HG03139 (cell line): Measurements from ENCODE around the gene SLC12A7.

Source experiments
- ATAC-seq: cut with Tn5 transposase; IDR thresholded peaks from one replicate; pipeline ENCODE4 v1.9.1; 2021; ENCODE audit not compliant: unreplicated experiment

The SLC12A7 gene

GRCh38 chr5:1038417-1039209 is 73.2 kb downstream of the SLC12A7 start:
- ATAC-seq, result no peak

GRCh38 chr5:1037671-1038416 is 74.0 kb downstream of the SLC12A7 start:
- ATAC-seq, result no peak

GRCh38 chr5:1037123-1037670 is 74.7 kb downstream of the SLC12A7 start:
- no peak for ATAC-seq

GRCh38 chr5:1036504-1037122 is 75.2 kb downstream of the SLC12A7 start:
- no peak for ATAC-seq

GRCh38 chr5:1035421-1036405 is 76.2 kb downstream of the SLC12A7 start:
- no peak for ATAC-seq

GRCh38 chr5:1034986-1035385 is 76.9 kb downstream of the SLC12A7 start:
- no peak for ATAC-seq

GRCh38 chr5:1034421-1034905 is 77.4 kb downstream of the SLC12A7 start:
- ATAC-seq, result no peak

GRCh38 chr5:1033606-1034420 is 78.0 kb downstream of the SLC12A7 start:
- ATAC-seq, result no peak

- no peak for ATAC-seq
Observed at GRCh38 chr5:1033178-1033577, 78.7 kb downstream of the SLC12A7 start.

- no peak for ATAC-seq
Observed at GRCh38 chr5:1032551-1033027, 79.3 kb downstream of the SLC12A7 start.

- no peak for ATAC-seq
Observed at GRCh38 chr5:1032011-1032410, 79.9 kb downstream of the SLC12A7 start.

- no peak for ATAC-seq
Observed at GRCh38 chr5:1031306-1031959, 80.4 kb downstream of the SLC12A7 start.

- ATAC-seq, result no peak
Observed at GRCh38 chr5:1030801-1031271, 81.0 kb downstream of the SLC12A7 start.

- no peak for ATAC-seq
Observed at GRCh38 chr5:1029945-1030625, 81.8 kb downstream of the SLC12A7 start.

- no peak for ATAC-seq
Observed at GRCh38 chr5:1029282-1029944, 82.5 kb downstream of the SLC12A7 start.

- ATAC-seq, result no peak
Observed at GRCh38 chr5:1028481-1029281, 83.2 kb downstream of the SLC12A7 start.
